B cell (primary cell): ENCODE data around the gene HES5. TPM values are rescaled to one million over a fixed set of nuclear protein-coding genes. Genes with fewer than 3 reads are reported as not detected.

Experiments used
- ATAC-seq: fragments of 200-7000 bp; cut with Tn5 transposase; one replicate; pipeline ENCODE4 v1.10.0; 2021; ENCODE audit warnings: low read depth, mild to moderate bottlenecking, moderate number of reproducible peaks, moderate library complexity
- CTCF ChIA-PET: fragments of 350-600 bp; sonication (Branson Sonifier 250); formaldehyde crosslinking; loops from one replicate; lab custom pipeline; 2021; ENCODE audit warnings: antibody characterized with exemption, inconsistent platforms; lab: Charles Lee
- POLR2A ChIA-PET: fragments of 350-600 bp; sonication (Branson Sonifier 250); formaldehyde crosslinking; loops from one replicate; lab custom pipeline; 2021; ENCODE audit warnings: antibody characterized with exemption; lab: Charles Lee
- DNase-seq: peaks from one replicate; pipeline ENCODE4 v3.0.0; 2013
- H2AFZ ChIP-seq: 2 replicates; pipeline ENCODE4 v1.6.1; 2012; ENCODE audit warnings: mild to moderate bottlenecking, low read depth, low read length; ENCODE audit not compliant: insufficient read depth, poor library complexity, severe bottlenecking
- H3K27ac ChIP-seq, 2 donors: 1 replicate in 1 of 2; 2 replicates in 1 of 2; pipeline ENCODE4 v1.5.1; 2012 to 2013; ENCODE audit warnings: low read length in 2 of 2, mild to moderate bottlenecking in 2 of 2, moderate library complexity in 1 of 2
- H3K27me3 ChIP-seq, 4 experiments: fragments of 200-600 bp in 1 of 4; sonication (generic) in 1 of 4; replicated peaks in 1 of 4; 1 replicate in 2 of 4; 2 replicates in 2 of 4; pipeline versions ENCODE4 v1.6.1 to v1.7.0; 2013 to 2016; ENCODE audit warnings: low read length in 3 of 4, mild to moderate bottlenecking in 2 of 4, mixed read lengths in 1 of 4, moderate library complexity in 1 of 4; ENCODE audit not compliant: insufficient read depth in 4 of 4, control insufficient read depth in 3 of 4; ENCODE audit errors: control extremely low read depth in 1 of 4
- H3K36me3 ChIP-seq, 2 experiments: replicated peaks in 1 of 2; 1 replicate in 1 of 2; 2 replicates in 1 of 2; pipeline versions ENCODE4 v1.6.1 to v1.7.1; 2013; ENCODE audit warnings: low read length in 1 of 2; ENCODE audit not compliant: insufficient read depth in 2 of 2, control insufficient read depth in 1 of 2; ENCODE audit errors: control extremely low read depth in 1 of 2, extremely low read depth in 1 of 2
- H3K4me1 ChIP-seq, 2 donors: fragments of 200-600 bp in 1 of 2; sonication (generic) in 1 of 2; 1 replicate in 1 of 2; 2 replicates in 1 of 2; pipeline versions ENCODE4 v1.5.1 to v1.6.1; 2013 to 2017; ENCODE audit warnings: low read length in 2 of 2; ENCODE audit not compliant: control insufficient read depth in 2 of 2, insufficient read depth in 2 of 2
- H3K4me2 ChIP-seq: replicated peaks from 2 replicates; pipeline ENCODE3; 2012; ENCODE audit warnings: mild to moderate bottlenecking, low read depth, low read length; ENCODE audit not compliant: poor library complexity, severe bottlenecking
- H3K4me3 ChIP-seq, 5 experiments: fragments of 200-600 bp in 1 of 5; sonication (generic) in 1 of 5; 1 replicate in 3 of 5; 2 replicates in 2 of 5; pipeline versions ENCODE4 v1.5.1 to v1.7.0; 2011 to 2016; ENCODE audit warnings: low read length in 4 of 5, mild to moderate bottlenecking in 4 of 5, low read depth in 2 of 5, control low read depth in 1 of 5, moderate library complexity in 1 of 5; ENCODE audit not compliant: insufficient read depth in 1 of 5; ENCODE audit errors: control extremely low read depth in 1 of 5, extremely low read depth in 1 of 5
- H3K79me2 ChIP-seq: fragments of 200-600 bp; sonication (generic); one replicate; pipeline ENCODE4 v1.6.0; 2016; ENCODE audit warnings: low read length; ENCODE audit not compliant: control insufficient read depth, insufficient read depth
- H3K9ac ChIP-seq: fragments of 200-600 bp; sonication (generic); 2 replicates; pipeline ENCODE4 v1.6.1; 2017; ENCODE audit warnings: mild to moderate bottlenecking, low read length, moderate library complexity
- H3K9me3 ChIP-seq, 3 donors: one replicate each; pipeline versions ENCODE4 v1.6.1 to v1.7.1; 2013; ENCODE audit warnings: low read length in 2 of 3; ENCODE audit not compliant: control insufficient read depth in 2 of 3, insufficient read depth in 1 of 3; ENCODE audit errors: control extremely low read depth in 1 of 3
- H4K20me1 ChIP-seq: 2 replicates; pipeline ENCODE4 v1.6.0; 2012; ENCODE audit warnings: mild to moderate bottlenecking, low read length; ENCODE audit not compliant: insufficient read depth, control insufficient read depth, poor library complexity, severe bottlenecking
- H3K27ac Mint-ChIP-seq: one replicate; pipeline ENCODE4 v1.8.0; 2021; ENCODE audit warnings: mixed read lengths
- H3K27me3 Mint-ChIP-seq: one replicate; pipeline ENCODE4 v1.8.0; 2021; ENCODE audit warnings: mixed read lengths
- H3K4me1 Mint-ChIP-seq: one replicate; pipeline ENCODE4 v1.8.0; 2021; ENCODE audit warnings: mixed read lengths
- H3K4me3 Mint-ChIP-seq: one replicate; pipeline ENCODE4 v1.8.0; 2021; ENCODE audit warnings: mixed read lengths
- H3K9me3 Mint-ChIP-seq: one replicate; pipeline ENCODE4 v1.8.0; 2022; ENCODE audit warnings: mixed read lengths; ENCODE audit not compliant: insufficient read depth
- CTCF ChIP-seq: fragments of 200-600 bp; IDR thresholded peaks from one replicate; pipeline ENCODE4 v1.8.0; 2022; ENCODE audit warnings: antibody characterized with exemption, mild to moderate bottlenecking
- EZH2 ChIP-seq: IDR thresholded peaks from 2 replicates; pipeline ENCODE4 v1.6.1; 2012; ENCODE audit warnings: borderline replicate concordance, low read depth, mild to moderate bottlenecking, moderate library complexity, low read length; ENCODE audit not compliant: insufficient read depth, poor library complexity, severe bottlenecking
- WGBS: methylation state at CpG from one replicate; pipeline ENCODE4 v1.1.5; 2013; ENCODE audit warnings: missing lambda C conversion rate; ENCODE audit not compliant: insufficient coverage; 5-methylcytosine and 5-hydroxymethylcytosine counted together
- intact Hi-C: fragments of 100-400 bp; cut with micrococcal nuclease; formaldehyde crosslinking; loops from one replicate; pipeline ENCODE4 v1.10.0; 2022
- polyA plus RNA-seq: library from polyadenylated mRNA; depleted of rRNA; stranded (reverse); fragments of >200 nt; gene quantifications from 2 replicates; pipeline ENCODE4 v1.2.3, GENCODE V29; 2012
- total RNA-seq, 2 donors: library from RNA; stranded (reverse); fragments of 120-200 nt in 1 of 2; gene quantifications; 1 replicate in 1 of 2; 2 replicates in 1 of 2; pipeline versions ENCODE4 v1.2.3 to v1.2.4, GENCODE V29; 2013 to 2022

HES5 gene
- total and polyA plus RNA-seq, 2 donors (not counting 1 experiment from before 2014, with no cell fraction given), result not detected

GRCh38 chr1:2575801-2576663 lies 46.0 kb upstream of the HES5 start:
- H3K27ac ChIP-seq, result peak overlapping the region; percentile 21 to 100
- no peak for TF ChIP-seq EZH2
- TF ChIP-seq CTCF, result no peak
- 81% methylated on average over 15 of the region's 23 CpGs for WGBS
- no peaks in the 10 kb centered on the region for H4K20me1 ChIP-seq
- peak overlapping the region; percentile 98 for H3K27ac Mint-ChIP-seq
- H3K9me3 ChIP-seq, result peaks cover 0 to 15% (median 0%) of the 10 kb centered on the region in 3 donors
- peaks cover 4% of the 10 kb centered on the region for H3K79me2 ChIP-seq
- H3K4me1 ChIP-seq, result peaks cover 46 to 59% of the 10 kb centered on the region in 2 donors
- no peak for ATAC-seq
- H3K36me3 ChIP-seq, result no peaks in the 10 kb centered on the region
- H3K4me2 ChIP-seq, result peak overlapping the region; percentile 70
- H3K4me3 ChIP-seq, result peak overlapping the region in 2 of 5 experiments; percentile 46 to 59
- H3K9ac ChIP-seq, result peak overlapping the region; percentile 43
- peak overlapping the region; percentile 83 for H3K4me3 Mint-ChIP-seq
- H3K4me1 Mint-ChIP-seq, result peaks cover 61% of the 10 kb centered on the region
- peak overlapping the region; percentile 9 for H2AFZ ChIP-seq
- no peaks in the 10 kb centered on the region for H3K27me3 ChIP-seq
- H3K9me3 Mint-ChIP-seq, result peaks cover 9% of the 10 kb centered on the region
- ChIA-PET POLR2A (interaction anchor here (0.5 to 3.1 kb wide), 3 partner anchors 10 to 28 kb away, joined by 4 to 38 read pairs (median 33); partner anchors contain the start of genes PRXL2B and TNFRSF14), CTCF (interaction anchor here (0.6 to 6.1 kb wide), 4 partner anchors 10 to 70 kb away, joined by 3 to 33 read pairs (median 12); partner anchors contain the start of gene PRXL2B)
- intact Hi-C loops, result no loop called here
- peak; percentile 66 for DNase-seq
- no peaks in the 10 kb centered on the region for H3K27me3 Mint-ChIP-seq

DNA sequence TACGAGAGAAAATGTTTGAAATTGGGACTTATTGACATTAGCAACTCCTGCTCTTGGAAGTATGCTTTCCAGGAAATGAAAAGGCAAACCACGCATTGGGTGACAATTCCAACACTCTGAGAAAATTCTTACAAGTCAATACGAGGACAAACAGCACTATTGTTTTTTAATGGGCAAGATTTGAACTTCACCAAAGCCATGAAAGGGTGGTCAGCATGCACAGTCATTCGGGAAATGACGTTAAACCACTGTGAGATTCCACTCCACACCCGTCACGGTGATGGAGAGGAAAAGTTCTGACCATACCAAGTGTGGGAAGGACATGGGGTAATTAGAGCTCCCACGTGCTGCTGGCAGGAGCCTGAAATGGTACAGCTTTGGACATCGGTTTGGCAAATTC lies 44.3 kb upstream of the HES5 start:
- Histone ChIP-seq H2AFZ (no peak overlapping the region), H3K4me2 (no peak overlapping the region), H3K4me1 (peaks cover 35 to 42% of the 10 kb centered on the region in 2 donors), H3K79me2 (peaks cover under 1% of the 10 kb centered on the region), H4K20me1 (no peaks in the 10 kb centered on the region), H3K36me3 (no peaks in the 10 kb centered on the region), H3K4me3 (no peak overlapping the region), H3K9me3 (peaks cover 0 to 8% (median 0%) of the 10 kb centered on the region in 3 donors), H3K27ac (no peak overlapping the region), H3K27me3 (no peaks in the 10 kb centered on the region), H3K9ac (no peak overlapping the region)
- POLR2A ChIA-PET, result no interaction called here
- ATAC-seq (no peak), DNase-seq (no peak)
- CTCF ChIA-PET, result interaction anchor here (1.2 to 6.1 kb wide), 2 partner anchors 13 to 18 kb away, joined by 6 to 33 read pairs; partner anchors contain the start of gene TNFRSF14
- TF ChIP-seq CTCF (no peak), EZH2 (no peak)
- no peak overlapping the region for H3K27ac Mint-ChIP-seq
- no peaks in the 10 kb centered on the region for H3K27me3 Mint-ChIP-seq
- no peak overlapping the region for H3K4me3 Mint-ChIP-seq
- peaks cover 48% of the 10 kb centered on the region for H3K4me1 Mint-ChIP-seq
- intact Hi-C loops, result no loop called here
- 90% methylated on average over 4 of the region's 9 CpGs for WGBS
- peaks cover 9% of the 10 kb centered on the region for H3K9me3 Mint-ChIP-seq
